K562 (cell line): ENCODE measurements around the gene FHIP1B. TPM values are rescaled to one million over a fixed set of nuclear protein-coding genes. Genes with fewer than 3 reads are reported as not detected.

Source experiments
- CHD2 ChIP-seq: IDR thresholded peaks from 2 replicates; pipeline ENCODE4 v1.6.1; 2011; ENCODE audit warnings: low read depth, low read length
- CREM ChIP-seq: IDR thresholded peaks from 2 replicates; pipeline ENCODE4 v1.6.1; 2014; ENCODE audit warnings: antibody characterized with exemption, low read depth
- FOXJ3 ChIP-seq: sonication (generic); formaldehyde crosslinking; IDR thresholded peaks from 2 replicates; pipeline ENCODE4 v1.4.0; 2020; ENCODE audit warnings: mild to moderate bottlenecking, missing genetic modification reagents
- HOMEZ ChIP-seq: fragments of 250-450 bp; sonication (Bioruptor Pico); IDR thresholded peaks from 2 replicates; pipeline ENCODE4 v1.4.0; 2020; ENCODE audit warnings: mild to moderate bottlenecking, moderate library complexity
- L3MBTL2 ChIP-seq: fragments of 450-650 bp; IDR thresholded peaks from 2 replicates; pipeline ENCODE4 v1.6.1; 2016; ENCODE audit warnings: mild to moderate bottlenecking, moderate library complexity
- NBN ChIP-seq: fragments of 450-650 bp; IDR thresholded peaks from 2 replicates; pipeline ENCODE4 v1.6.1; 2016; ENCODE audit warnings: low read depth, mild to moderate bottlenecking
- POLR3G ChIP-seq: IDR thresholded peaks from 2 replicates; pipeline ENCODE4 v1.6.1; 2011; ENCODE audit not compliant: insufficient read length, insufficient replicate concordance; ENCODE audit errors: extremely low read depth
- SMC3 ChIP-seq: conservative IDR thresholded peaks from 2 replicates; pipeline ENCODE4 v1.6.1; 2011; ENCODE audit warnings: low read depth, low read length, improper control_type of control experiment; ENCODE audit not compliant: insufficient read depth
- ZBTB8A ChIP-seq: fragments of 450-650 bp; IDR thresholded peaks from 2 replicates; pipeline ENCODE4 v1.6.1; 2018; ENCODE audit warnings: mild to moderate bottlenecking, moderate library complexity; ENCODE audit not compliant: partially characterized antibody
- ZNF224 ChIP-seq: sonication (generic); formaldehyde crosslinking; IDR thresholded peaks from 2 replicates; pipeline ENCODE4 v1.8.0; 2022; ENCODE audit warnings: mild to moderate bottlenecking, missing genetic modification reagents
- ZNF280B ChIP-seq: fragments of 250-450 bp; sonication (Bioruptor Pico); IDR thresholded peaks from 2 replicates; pipeline ENCODE4 v1.5.1; 2021; ENCODE audit warnings: mild to moderate bottlenecking
- polyA plus RNA-seq, 8 experiments: library from polyadenylated mRNA; depleted of rRNA in 4 of 8; stranded (reverse) in 5 of 8; unstranded in 3 of 8; fragments of >200 nt; fragmentation: Nextera tagmentation in 2 of 8; fragmentation: Illumina TruSeq in 1 of 8; extraction: Ambion mirVana in 2 of 8; extraction: Trizol in 1 of 8; gene quantifications; 2 replicates each; pipeline versions ENCODE4 v1.2.1 to v1.2.3, GENCODE V29; 2011 to 2014; ENCODE audit warnings: inconsistent platforms in 1 of 8, missing spikeins in 1 of 8
- total RNA-seq, 7 experiments: library from RNA; depleted of rRNA in 6 of 7; stranded (reverse); fragments of >200 nt in 6 of 7; fragmentation: Illumina TruSeq in 2 of 7; extraction: Trizol in 2 of 7; gene quantifications; 2 replicates each; pipeline versions ENCODE4 v1.2.1 to v1.2.3, GENCODE V29; 2011 to 2021; ENCODE audit warnings: low replicate concordance in 1 of 7
- TF ChIP-seq, protein P1 (sequence below): fragments of 450-650 bp; IDR thresholded peaks from 2 replicates; pipeline ENCODE4 v1.6.1; 2014; ENCODE audit warnings: low read depth, mild to moderate bottlenecking, moderate library complexity, borderline replicate concordance
- TF ChIP-seq, protein P2 (sequence below): fragments of 450-650 bp; IDR thresholded peaks from 2 replicates; pipeline ENCODE4 v1.6.1; 2016; ENCODE audit warnings: mild to moderate bottlenecking, moderate library complexity

Gene FHIP1B
- total and polyA plus RNA-seq, 9 of the 15 experiments (the other 6 are each of a cell fraction or from before 2014, with no cell fraction given) = 0.94 to 24.7 (median 15.6) TPM

DNA sequence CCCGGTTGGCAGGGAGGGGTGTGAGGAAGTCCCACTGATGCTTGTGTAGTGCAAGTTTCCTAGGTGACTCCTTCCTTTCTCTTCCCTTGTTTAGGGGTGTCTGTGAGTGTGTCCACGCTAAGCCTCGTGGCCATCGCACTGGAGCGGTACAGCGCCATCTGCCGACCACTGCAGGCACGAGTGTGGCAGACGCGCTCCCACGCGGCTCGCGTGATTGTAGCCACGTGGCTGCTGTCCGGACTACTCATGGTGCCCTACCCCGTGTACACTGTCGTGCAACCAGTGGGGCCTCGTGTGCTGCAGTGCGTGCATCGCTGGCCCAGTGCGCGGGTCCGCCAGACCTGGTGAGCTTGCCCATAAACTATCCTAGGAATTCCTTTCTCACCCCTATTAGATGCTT is 35.6 kb upstream of the FHIP1B start (continued):
- TF ChIP-seq CHD2 (peak; percentile 34; the same call in 1 of the 2 replicates), POLR3G (no peak), ZNF224 (no peak), ZBTB8A (no peak), NBN (no peak), CREM (peak; percentile 49), L3MBTL2 (peak; percentile 92), SMC3 (peak; percentile 41; the same call in 1 of the 2 replicates), HOMEZ (no peak), FOXJ3 (CRISPR knock-in tag) (no peak), ZNF280B (CRISPR knock-in tag) (no peak)
- TF ChIP-seq, protein P1, sequence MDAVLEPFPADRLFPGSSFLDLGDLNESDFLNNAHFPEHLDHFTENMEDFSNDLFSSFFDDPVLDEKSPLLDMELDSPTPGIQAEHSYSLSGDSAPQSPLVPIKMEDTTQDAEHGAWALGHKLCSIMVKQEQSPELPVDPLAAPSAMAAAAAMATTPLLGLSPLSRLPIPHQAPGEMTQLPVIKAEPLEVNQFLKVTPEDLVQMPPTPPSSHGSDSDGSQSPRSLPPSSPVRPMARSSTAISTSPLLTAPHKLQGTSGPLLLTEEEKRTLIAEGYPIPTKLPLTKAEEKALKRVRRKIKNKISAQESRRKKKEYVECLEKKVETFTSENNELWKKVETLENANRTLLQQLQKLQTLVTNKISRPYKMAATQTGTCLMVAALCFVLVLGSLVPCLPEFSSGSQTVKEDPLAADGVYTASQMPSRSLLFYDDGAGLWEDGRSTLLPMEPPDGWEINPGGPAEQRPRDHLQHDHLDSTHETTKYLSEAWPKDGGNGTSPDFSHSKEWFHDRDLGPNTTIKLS = peak; percentile 60; the same call in 1 of the 2 replicates
- TF ChIP-seq, protein P2, sequence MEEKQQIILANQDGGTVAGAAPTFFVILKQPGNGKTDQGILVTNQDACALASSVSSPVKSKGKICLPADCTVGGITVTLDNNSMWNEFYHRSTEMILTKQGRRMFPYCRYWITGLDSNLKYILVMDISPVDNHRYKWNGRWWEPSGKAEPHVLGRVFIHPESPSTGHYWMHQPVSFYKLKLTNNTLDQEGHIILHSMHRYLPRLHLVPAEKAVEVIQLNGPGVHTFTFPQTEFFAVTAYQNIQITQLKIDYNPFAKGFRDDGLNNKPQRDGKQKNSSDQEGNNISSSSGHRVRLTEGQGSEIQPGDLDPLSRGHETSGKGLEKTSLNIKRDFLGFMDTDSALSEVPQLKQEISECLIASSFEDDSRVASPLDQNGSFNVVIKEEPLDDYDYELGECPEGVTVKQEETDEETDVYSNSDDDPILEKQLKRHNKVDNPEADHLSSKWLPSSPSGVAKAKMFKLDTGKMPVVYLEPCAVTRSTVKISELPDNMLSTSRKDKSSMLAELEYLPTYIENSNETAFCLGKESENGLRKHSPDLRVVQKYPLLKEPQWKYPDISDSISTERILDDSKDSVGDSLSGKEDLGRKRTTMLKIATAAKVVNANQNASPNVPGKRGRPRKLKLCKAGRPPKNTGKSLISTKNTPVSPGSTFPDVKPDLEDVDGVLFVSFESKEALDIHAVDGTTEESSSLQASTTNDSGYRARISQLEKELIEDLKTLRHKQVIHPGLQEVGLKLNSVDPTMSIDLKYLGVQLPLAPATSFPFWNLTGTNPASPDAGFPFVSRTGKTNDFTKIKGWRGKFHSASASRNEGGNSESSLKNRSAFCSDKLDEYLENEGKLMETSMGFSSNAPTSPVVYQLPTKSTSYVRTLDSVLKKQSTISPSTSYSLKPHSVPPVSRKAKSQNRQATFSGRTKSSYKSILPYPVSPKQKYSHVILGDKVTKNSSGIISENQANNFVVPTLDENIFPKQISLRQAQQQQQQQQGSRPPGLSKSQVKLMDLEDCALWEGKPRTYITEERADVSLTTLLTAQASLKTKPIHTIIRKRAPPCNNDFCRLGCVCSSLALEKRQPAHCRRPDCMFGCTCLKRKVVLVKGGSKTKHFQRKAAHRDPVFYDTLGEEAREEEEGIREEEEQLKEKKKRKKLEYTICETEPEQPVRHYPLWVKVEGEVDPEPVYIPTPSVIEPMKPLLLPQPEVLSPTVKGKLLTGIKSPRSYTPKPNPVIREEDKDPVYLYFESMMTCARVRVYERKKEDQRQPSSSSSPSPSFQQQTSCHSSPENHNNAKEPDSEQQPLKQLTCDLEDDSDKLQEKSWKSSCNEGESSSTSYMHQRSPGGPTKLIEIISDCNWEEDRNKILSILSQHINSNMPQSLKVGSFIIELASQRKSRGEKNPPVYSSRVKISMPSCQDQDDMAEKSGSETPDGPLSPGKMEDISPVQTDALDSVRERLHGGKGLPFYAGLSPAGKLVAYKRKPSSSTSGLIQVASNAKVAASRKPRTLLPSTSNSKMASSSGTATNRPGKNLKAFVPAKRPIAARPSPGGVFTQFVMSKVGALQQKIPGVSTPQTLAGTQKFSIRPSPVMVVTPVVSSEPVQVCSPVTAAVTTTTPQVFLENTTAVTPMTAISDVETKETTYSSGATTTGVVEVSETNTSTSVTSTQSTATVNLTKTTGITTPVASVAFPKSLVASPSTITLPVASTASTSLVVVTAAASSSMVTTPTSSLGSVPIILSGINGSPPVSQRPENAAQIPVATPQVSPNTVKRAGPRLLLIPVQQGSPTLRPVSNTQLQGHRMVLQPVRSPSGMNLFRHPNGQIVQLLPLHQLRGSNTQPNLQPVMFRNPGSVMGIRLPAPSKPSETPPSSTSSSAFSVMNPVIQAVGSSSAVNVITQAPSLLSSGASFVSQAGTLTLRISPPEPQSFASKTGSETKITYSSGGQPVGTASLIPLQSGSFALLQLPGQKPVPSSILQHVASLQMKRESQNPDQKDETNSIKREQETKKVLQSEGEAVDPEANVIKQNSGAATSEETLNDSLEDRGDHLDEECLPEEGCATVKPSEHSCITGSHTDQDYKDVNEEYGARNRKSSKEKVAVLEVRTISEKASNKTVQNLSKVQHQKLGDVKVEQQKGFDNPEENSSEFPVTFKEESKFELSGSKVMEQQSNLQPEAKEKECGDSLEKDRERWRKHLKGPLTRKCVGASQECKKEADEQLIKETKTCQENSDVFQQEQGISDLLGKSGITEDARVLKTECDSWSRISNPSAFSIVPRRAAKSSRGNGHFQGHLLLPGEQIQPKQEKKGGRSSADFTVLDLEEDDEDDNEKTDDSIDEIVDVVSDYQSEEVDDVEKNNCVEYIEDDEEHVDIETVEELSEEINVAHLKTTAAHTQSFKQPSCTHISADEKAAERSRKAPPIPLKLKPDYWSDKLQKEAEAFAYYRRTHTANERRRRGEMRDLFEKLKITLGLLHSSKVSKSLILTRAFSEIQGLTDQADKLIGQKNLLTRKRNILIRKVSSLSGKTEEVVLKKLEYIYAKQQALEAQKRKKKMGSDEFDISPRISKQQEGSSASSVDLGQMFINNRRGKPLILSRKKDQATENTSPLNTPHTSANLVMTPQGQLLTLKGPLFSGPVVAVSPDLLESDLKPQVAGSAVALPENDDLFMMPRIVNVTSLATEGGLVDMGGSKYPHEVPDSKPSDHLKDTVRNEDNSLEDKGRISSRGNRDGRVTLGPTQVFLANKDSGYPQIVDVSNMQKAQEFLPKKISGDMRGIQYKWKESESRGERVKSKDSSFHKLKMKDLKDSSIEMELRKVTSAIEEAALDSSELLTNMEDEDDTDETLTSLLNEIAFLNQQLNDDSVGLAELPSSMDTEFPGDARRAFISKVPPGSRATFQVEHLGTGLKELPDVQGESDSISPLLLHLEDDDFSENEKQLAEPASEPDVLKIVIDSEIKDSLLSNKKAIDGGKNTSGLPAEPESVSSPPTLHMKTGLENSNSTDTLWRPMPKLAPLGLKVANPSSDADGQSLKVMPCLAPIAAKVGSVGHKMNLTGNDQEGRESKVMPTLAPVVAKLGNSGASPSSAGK = peak; percentile 92
